ENCODE data around the gene CLK4. TPM values are rescaled to one million over a fixed set of nuclear protein-coding genes. Genes with fewer than 3 reads are reported as not detected.

Gene CLK4
- total and polyA plus RNA-seq, 9 donors, result 26.8 to 37.6 (median 32.9) TPM

DNA sequence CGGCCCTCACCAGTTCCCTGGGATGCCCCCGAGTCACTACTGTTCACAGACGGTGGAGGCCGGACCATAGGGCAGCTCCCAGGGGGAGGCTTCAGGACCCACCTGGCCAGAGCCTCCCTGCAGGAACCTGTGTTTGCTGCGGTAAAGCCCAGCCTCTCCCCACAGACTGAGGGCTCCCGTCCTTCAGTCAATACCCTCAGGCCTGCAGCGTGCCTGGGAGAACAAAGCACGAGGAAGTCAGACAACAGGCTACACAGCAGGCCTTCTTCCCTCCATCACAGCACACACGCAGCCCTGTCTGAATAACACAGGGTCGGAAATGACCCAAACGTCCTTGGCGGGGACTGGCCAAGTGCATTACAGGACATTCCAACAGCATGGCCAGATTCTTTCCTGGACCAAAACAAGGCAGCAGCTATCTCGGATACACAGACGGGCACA, 71.1 kb downstream of the CLK4 start:
- Histone ChIP-seq H3K4me3 (ENCODE audit: low read length) (no peak overlapping the region), H3K4me1 (ENCODE audit: control insufficient read depth, insufficient read depth, low read length) (peaks cover 4% of the 10 kb centered on the region), H3K36me3 (ENCODE audit: control insufficient read depth, insufficient read depth, low read length) (no peaks in the 10 kb centered on the region), H3K27me3 (ENCODE audit: control insufficient read depth, insufficient read depth, low read length) (peaks cover 8% of the 10 kb centered on the region), H3K27ac (ENCODE audit: low read length) (no peak overlapping the region), H3K9me3 (replicated peaks; ENCODE audit: control insufficient read depth, low read depth, low read length) (no peaks in the 10 kb centered on the region)
- DNase-seq, result no peak
- WGBS (ENCODE audit: insufficient coverage), result 78% methylated on average over 13 of the region's 14 CpGs

DNA sequence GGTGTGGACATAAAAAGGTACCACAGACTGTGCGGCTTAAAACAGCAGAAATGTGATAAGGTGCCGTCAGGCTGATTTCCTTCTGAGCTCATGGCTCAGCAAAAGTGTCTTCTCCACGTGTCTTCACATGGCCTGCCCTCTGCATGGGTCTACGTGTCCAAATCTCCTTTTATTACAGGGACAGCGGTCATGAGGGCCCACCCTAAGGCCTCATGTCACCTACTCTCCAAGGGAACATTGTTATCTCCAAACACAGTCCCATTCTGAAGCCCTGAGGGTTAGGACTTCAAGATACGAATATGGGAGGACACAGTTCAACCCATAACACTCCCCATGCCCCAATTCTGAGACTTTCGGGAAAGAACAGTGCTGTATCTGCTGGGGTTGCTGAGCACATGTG, 71.8 kb downstream of the CLK4 start:
- no peaks in the 10 kb centered on the region for H3K36me3 ChIP-seq (ENCODE audit: control insufficient read depth, insufficient read depth, low read length)
- H3K4me1 ChIP-seq (ENCODE audit: control insufficient read depth, insufficient read depth, low read length), result peaks cover 4% of the 10 kb centered on the region
- no peak overlapping the region for H3K27ac ChIP-seq (ENCODE audit: low read length)
- 76% methylated on average over 4 of the region's 7 CpGs for WGBS (ENCODE audit: insufficient coverage)
- H3K4me3 ChIP-seq (ENCODE audit: low read length), result no peak overlapping the region
- no peaks in the 10 kb centered on the region for H3K9me3 ChIP-seq (replicated peaks; ENCODE audit: control insufficient read depth, low read depth, low read length)
- DNase-seq, result no peak
- H3K27me3 ChIP-seq (ENCODE audit: control insufficient read depth, insufficient read depth, low read length), result peaks cover 6% of the 10 kb centered on the region

DNA sequence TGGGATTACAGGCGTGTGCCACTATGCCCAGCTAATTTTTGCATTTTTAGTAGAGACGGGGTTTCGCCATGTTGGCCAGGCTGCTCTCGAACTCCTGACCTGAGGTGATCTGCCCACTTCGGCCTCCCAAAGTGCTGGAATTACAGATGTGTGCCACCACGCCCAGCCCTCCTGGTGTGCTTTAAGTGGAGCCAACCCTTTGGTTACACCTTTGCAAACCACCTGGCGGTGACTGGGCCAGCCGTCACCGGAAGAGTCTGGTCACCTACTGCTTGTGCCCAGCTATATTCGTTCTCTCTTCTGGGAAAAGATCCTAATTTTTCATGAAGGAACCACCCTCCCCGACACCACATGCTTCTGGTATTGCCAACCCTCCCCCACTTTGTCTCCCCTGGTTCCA, 72.5 kb downstream of the CLK4 start:
- DNase-seq, result no peak
- WGBS (ENCODE audit: insufficient coverage), result 92% methylated on average over 11 of the region's 11 CpGs
- Histone ChIP-seq H3K4me3 (ENCODE audit: low read length) (no peak overlapping the region), H3K36me3 (ENCODE audit: control insufficient read depth, insufficient read depth, low read length) (no peaks in the 10 kb centered on the region), H3K4me1 (ENCODE audit: control insufficient read depth, insufficient read depth, low read length) (peaks cover 4% of the 10 kb centered on the region), H3K27ac (ENCODE audit: low read length) (no peak overlapping the region), H3K27me3 (ENCODE audit: control insufficient read depth, insufficient read depth, low read length) (peaks cover 6% of the 10 kb centered on the region), H3K9me3 (replicated peaks; ENCODE audit: control insufficient read depth, low read depth, low read length) (no peaks in the 10 kb centered on the region)

DNA sequence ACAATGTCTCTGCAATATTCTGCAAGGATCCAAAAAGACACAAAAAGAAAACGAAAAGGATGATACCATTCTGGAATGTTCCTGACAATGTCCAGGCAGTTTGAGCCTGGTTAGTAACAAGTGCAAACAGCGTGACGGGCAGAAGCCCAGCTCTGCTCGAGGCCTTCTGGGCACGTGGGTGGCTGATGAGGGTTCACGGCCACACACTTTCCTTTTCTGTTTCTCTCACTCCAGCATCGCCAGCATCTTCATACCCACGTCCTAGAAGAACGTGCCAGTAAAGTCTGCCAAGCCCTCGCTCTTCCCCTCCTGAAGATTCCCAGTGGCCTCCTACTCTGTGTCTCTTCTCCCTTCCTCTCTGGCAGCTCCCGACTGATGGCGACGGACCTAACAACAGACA, 73.3 kb downstream of the CLK4 start:
- Histone ChIP-seq H3K27ac (ENCODE audit: low read length) (no peak overlapping the region), H3K27me3 (ENCODE audit: control insufficient read depth, insufficient read depth, low read length) (peaks cover 6% of the 10 kb centered on the region), H3K9me3 (replicated peaks; ENCODE audit: control insufficient read depth, low read depth, low read length) (no peaks in the 10 kb centered on the region), H3K36me3 (ENCODE audit: control insufficient read depth, insufficient read depth, low read length) (no peaks in the 10 kb centered on the region), H3K4me3 (ENCODE audit: low read length) (no peak overlapping the region), H3K4me1 (ENCODE audit: control insufficient read depth, insufficient read depth, low read length) (peaks cover 4% of the 10 kb centered on the region)
- no peak for DNase-seq
- WGBS (ENCODE audit: insufficient coverage), result 66% methylated on average over 10 of the region's 13 CpGs

Other genes with a start within 250 kb of the CLK4 start
- gene COL23A1, start 36.7 kb downstream of the CLK4 start, total RNA-seq, result 4.3 TPM
- 1 to 10 TPM; 1.3 to 5.1 (median 2.8) TPM for gene COL23A1, start 36.7 kb downstream of the CLK4 start, polyA plus RNA-seq (ENCODE audit: insufficient read depth in 1 of 8, insufficient read length in 8 of 8, low replicate concordance in 1 of 8)
- 9.0 TPM for gene ZNF354A, start 103.6 kb upstream of the CLK4 start, total RNA-seq
- 10 to 100 TPM in 3 of 8 donors, 1 to 10 TPM in 5; 8.7 to 11.6 (median 10.0) TPM for gene ZNF354A, start 103.6 kb upstream of the CLK4 start, polyA plus RNA-seq (ENCODE audit: insufficient read depth in 1 of 8, insufficient read length in 8 of 8, low replicate concordance in 1 of 8)
- gene ZNF354B, start 232.9 kb upstream of the CLK4 start, total RNA-seq, result 13.3 TPM
- 10 to 100 TPM; 10.8 to 16.2 (median 13.1) TPM for gene ZNF354B, start 232.9 kb upstream of the CLK4 start, polyA plus RNA-seq (ENCODE audit: insufficient read depth in 1 of 8, insufficient read length in 8 of 8, low replicate concordance in 1 of 8)

Measured in muscle of leg (tissue), 11 donors.